ENCODE measurements around the gene GIMAP7.

GRCh38 chr7:150503155-150503554 lies 11.5 kb upstream of the GIMAP7 start:
- TF ChIP-seq CTCF (IDR thresholded peaks at IDR 0.05), result no peak
- TF ChIP-seq EZH2 (IDR thresholded peaks at IDR 0.05; ENCODE audit: borderline replicate concordance, insufficient read depth, low read depth, low read length, poor library complexity, severe bottlenecking), result no peak
